ENCODE measurements around the gene GLP2R. TPM values are rescaled to one million over a fixed set of nuclear protein-coding genes. Genes with fewer than 3 reads are reported as not detected.

The GLP2R gene
- total RNA-seq, 4 donors from 2014 or later, result 1.1 TPM; not detected in 3

DNA sequence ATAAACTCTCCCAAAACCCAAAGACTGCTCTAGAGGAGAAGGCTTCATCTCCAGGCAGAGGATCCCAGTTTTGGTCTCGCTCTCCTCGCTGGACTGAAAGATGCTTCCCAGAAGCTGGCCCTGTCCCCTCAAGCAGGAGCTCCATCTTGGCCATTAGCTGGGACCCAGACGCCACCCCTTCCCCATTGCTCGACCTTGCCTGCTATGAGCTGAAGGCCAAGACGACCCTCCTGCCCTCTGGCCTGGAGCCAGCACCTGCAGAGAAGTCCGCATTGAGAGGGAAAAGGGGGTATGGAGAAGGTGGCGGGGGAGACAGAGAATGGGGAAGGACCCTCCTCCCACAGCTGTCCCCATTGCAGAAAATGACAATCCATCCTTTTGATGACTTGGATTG, 82.9 kb downstream of the GLP2R start:
- Histone ChIP-seq H3K27me3 (peaks cover 0 to 7% (median 0%) of the 10 kb centered on the region in 3 donors), H3K36me3 (no peaks in the 10 kb centered on the region), H3K27ac (no peak overlapping the region), H3K4me1 (no peaks in the 10 kb centered on the region), H3K4me3 (no peak overlapping the region), H3K9me3 (no peaks in the 10 kb centered on the region)
- ATAC-seq (no peak), DNase-seq (no peak)
- intact Hi-C loops (cut with DNase I; ENCODE audit: low total_unique reads) (no loop called here), in situ Hi-C loops (cut with MboI; ENCODE audit: low sequenced_read_pairs in 4 of 4) (loop anchor here in 3 of 4 donors (25.0 kb wide), 3 partner anchors 96 to 704 kb away; partner anchors contain the start of gene GSG1L2 (in 1 of the 3))
- no peak for TF ChIP-seq POLR2A (IDR thresholded peaks at IDR 0.05)
- TF ChIP-seq, protein P1, sequence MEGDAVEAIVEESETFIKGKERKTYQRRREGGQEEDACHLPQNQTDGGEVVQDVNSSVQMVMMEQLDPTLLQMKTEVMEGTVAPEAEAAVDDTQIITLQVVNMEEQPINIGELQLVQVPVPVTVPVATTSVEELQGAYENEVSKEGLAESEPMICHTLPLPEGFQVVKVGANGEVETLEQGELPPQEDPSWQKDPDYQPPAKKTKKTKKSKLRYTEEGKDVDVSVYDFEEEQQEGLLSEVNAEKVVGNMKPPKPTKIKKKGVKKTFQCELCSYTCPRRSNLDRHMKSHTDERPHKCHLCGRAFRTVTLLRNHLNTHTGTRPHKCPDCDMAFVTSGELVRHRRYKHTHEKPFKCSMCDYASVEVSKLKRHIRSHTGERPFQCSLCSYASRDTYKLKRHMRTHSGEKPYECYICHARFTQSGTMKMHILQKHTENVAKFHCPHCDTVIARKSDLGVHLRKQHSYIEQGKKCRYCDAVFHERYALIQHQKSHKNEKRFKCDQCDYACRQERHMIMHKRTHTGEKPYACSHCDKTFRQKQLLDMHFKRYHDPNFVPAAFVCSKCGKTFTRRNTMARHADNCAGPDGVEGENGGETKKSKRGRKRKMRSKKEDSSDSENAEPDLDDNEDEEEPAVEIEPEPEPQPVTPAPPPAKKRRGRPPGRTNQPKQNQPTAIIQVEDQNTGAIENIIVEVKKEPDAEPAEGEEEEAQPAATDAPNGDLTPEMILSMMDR (IDR thresholded peaks at IDR 0.05 in 4 of 5, conservative IDR thresholded peaks at IDR 0.05 in 1 of 5), result no peak

DNA sequence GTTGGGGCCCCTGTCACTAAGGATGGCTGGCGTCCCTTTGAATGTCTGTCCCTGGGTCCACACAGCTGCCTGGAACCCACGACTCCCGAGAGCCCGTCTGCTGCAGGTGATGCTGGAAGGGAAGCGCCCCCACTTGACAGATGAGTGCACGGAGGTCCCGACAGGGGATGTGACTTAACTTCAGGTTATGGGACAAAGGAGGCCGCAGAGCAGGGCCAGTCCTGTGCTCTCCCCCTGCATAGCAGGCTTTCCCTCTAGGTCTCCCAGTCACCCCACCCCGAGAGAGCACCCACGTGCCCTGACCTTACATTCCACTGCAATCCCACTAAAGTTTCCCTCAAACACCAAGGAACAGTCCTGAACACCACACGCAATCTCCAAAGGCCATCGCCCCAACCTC, 85.4 kb downstream of the GLP2R start:
- Histone ChIP-seq H3K9me3 (no peaks in the 10 kb centered on the region), H3K27ac (no peak overlapping the region), H3K36me3 (no peaks in the 10 kb centered on the region), H3K27me3 (peaks cover 0 to 7% (median 0%) of the 10 kb centered on the region in 3 donors), H3K4me1 (no peaks in the 10 kb centered on the region), H3K4me3 (no peak overlapping the region)
- in situ Hi-C loops (cut with MboI; ENCODE audit: low sequenced_read_pairs in 4 of 4) (loop anchor here in 3 of 4 donors (25.0 kb wide), 3 partner anchors 99 to 701 kb away; partner anchors contain the start of gene GSG1L2 (in 1 of the 3)), intact Hi-C loops (cut with DNase I; ENCODE audit: low total_unique reads) (no loop called here)
- TF ChIP-seq, protein P1 (IDR thresholded peaks at IDR 0.05 in 4 of 5, conservative IDR thresholded peaks at IDR 0.05 in 1 of 5), result no peak
- no peak for TF ChIP-seq POLR2A (IDR thresholded peaks at IDR 0.05)
- no peak for ATAC-seq
- DNase-seq, result no peak

DNA sequence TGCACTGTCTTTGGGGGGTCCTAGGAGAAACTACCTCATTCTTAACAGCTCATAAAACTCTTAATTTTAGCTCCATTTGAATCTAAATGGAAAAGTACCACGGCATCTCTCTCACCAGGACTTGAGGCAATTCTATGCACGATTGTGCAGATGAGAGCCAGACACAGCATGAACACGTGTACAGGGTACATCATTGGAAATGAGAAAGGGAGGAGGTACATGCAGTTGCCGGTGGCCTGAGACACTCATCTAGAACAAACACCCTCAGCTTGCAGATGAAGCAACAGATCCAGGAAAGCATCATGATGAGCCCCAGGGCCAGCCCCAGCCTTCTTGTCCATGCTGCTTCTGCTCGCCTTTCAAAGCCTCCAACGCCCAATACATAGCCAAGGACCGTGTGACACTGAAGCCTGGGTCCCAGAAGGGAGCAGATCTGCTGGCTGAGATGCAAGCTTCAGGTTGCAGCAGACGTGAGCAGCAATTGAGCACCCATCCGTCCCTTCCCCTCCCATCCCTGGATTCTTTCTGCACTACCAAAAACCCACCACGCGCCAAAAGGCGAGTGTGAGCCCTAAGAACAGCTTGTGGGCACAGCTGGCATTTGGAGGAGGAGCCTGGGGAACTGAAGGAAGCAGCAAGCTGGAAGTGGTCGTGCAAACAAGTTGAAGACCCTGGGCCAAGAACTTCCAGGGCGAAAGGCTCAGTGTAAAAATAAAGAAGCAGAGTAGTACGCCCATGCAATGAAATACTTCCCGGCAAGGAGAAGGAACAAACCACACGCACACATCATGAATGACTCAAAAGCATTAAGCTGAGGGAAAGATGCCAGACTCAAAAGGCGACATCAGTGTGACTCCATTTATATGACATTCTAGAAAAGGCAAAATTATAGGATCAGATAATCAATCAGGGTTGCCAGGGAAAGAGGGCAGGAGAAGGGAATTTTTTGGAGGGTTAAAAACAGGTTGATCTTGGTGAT, 86.7 kb downstream of the GLP2R start:
- no peaks in the 10 kb centered on the region for H3K4me1 ChIP-seq
- no peaks in the 10 kb centered on the region for H3K36me3 ChIP-seq
- DNase-seq, result no peak
- H3K27me3 ChIP-seq, result peaks cover 0 to 7% (median 0%) of the 10 kb centered on the region in 3 donors
- no peak overlapping the region for H3K4me3 ChIP-seq
- in situ Hi-C loops (cut with MboI; ENCODE audit: low sequenced_read_pairs in 4 of 4) (loop anchor here in 3 of 4 donors (25.0 kb wide), 3 partner anchors 100 to 700 kb away; partner anchors contain the start of gene GSG1L2 (in 1 of the 3)), intact Hi-C loops (cut with DNase I; ENCODE audit: low total_unique reads) (no loop called here)
- TF ChIP-seq, protein P1 (IDR thresholded peaks at IDR 0.05 in 4 of 5, conservative IDR thresholded peaks at IDR 0.05 in 1 of 5), result no peak
- TF ChIP-seq POLR2A (IDR thresholded peaks at IDR 0.05), result no peak
- H3K9me3 ChIP-seq, result no peaks in the 10 kb centered on the region
- no peak overlapping the region for H3K27ac ChIP-seq
- ATAC-seq, result no peak

DNA sequence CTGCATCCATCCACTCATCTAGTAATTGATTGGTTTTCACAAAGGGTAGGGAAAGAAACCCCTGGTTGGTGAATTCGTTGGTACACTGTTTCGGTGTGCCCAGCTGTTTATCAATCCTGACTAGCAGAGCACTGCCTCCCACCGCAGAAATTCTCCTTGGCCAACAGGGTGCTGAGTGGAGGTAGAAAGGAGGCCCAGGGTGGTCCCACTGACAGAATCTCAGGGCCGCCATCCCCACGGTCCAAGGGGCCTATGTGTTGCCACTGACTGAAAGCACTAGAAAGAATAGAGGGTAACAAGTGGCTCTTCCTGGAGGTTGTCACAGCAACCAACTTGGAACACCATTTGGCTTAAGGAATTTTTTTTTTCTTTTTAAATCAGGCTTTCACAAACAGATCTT, 87.8 kb downstream of the GLP2R start:
- no peak for TF ChIP-seq POLR2A (IDR thresholded peaks at IDR 0.05)
- TF ChIP-seq, protein P1 (IDR thresholded peaks at IDR 0.05 in 4 of 5, conservative IDR thresholded peaks at IDR 0.05 in 1 of 5), result no peak
- Histone ChIP-seq H3K36me3 (no peaks in the 10 kb centered on the region), H3K4me3 (no peak overlapping the region), H3K9me3 (no peaks in the 10 kb centered on the region), H3K27ac (no peak overlapping the region), H3K4me1 (no peaks in the 10 kb centered on the region), H3K27me3 (peaks cover 0 to 3% (median 0%) of the 10 kb centered on the region in 3 donors)
- ATAC-seq (no peak), DNase-seq (no peak)
- intact Hi-C loops (cut with DNase I; ENCODE audit: low total_unique reads), result no loop called here
- in situ Hi-C loops (cut with MboI; ENCODE audit: low sequenced_read_pairs in 4 of 4), result loop anchor here in 3 of 4 donors (25.0 kb wide), 3 partner anchors 101 to 699 kb away; partner anchors contain the start of gene GSG1L2 (in 1 of the 3)

Data from gastrocnemius medialis (tissue), 4 donors.